Esophagus muscularis mucosa (tissue), 4 donors: ENCODE results near the gene EFR3B. TPM values are rescaled to one million over a fixed set of nuclear protein-coding genes. Genes with fewer than 3 reads are reported as not detected.

ENCODE experiments used
- DNase-seq: peaks from one replicate; pipeline ENCODE4 v3.0.0-alpha.2; 2017; ENCODE audit errors: extremely low spot score
- H3K27ac ChIP-seq, 4 donors: fragments of 200-600 bp; sonication (generic); replicated peaks in 1 of 4; 1 replicate in 3 of 4; 2 replicates in 1 of 4; pipeline ENCODE4 v1.5.1; 2016 to 2019; ENCODE audit warnings: mild to moderate bottlenecking in 1 of 4
- H3K27me3 ChIP-seq, 4 donors: fragments of 200-600 bp; sonication (generic); one replicate each; pipeline versions ENCODE4 v1.5.1 to v1.6.0; 2016 to 2019
- H3K36me3 ChIP-seq, 4 donors: fragments of 200-600 bp; sonication (generic); one replicate each; pipeline ENCODE4 v1.5.1; 2016 to 2019
- H3K4me1 ChIP-seq, 4 donors: fragments of 200-600 bp; sonication (generic); one replicate each; pipeline ENCODE4 v1.5.1; 2016 to 2019
- H3K4me3 ChIP-seq, 4 donors: fragments of 200-600 bp; sonication (generic); 1 replicate in 2 of 4; 2 replicates in 2 of 4; pipeline ENCODE4 v1.5.1; 2016 to 2019; ENCODE audit warnings: mild to moderate bottlenecking in 4 of 4, moderate library complexity in 1 of 4
- H3K9me3 ChIP-seq, 4 donors: fragments of 200-600 bp; sonication (generic); 1 replicate in 3 of 4; 2 replicates in 1 of 4; pipeline ENCODE4 v1.5.1; 2016 to 2019
- CTCF ChIP-seq, 3 experiments: fragments of 200-600 bp in 2 of 3; fragments of 450-650 bp in 1 of 3; sonication (generic) in 2 of 3; IDR thresholded peaks; one replicate each; pipeline ENCODE4 v1.5.1; 2017 to 2019; ENCODE audit warnings: antibody characterized with exemption in 3 of 3, mild to moderate bottlenecking in 2 of 3, moderate library complexity in 1 of 3
- EP300 ChIP-seq: sonication (generic); formaldehyde crosslinking; IDR thresholded peaks from one replicate; pipeline ENCODE4 v1.6.1; 2017; ENCODE audit warnings: antibody characterized with exemption
- POLR2A ChIP-seq: fragments of 450-650 bp; IDR thresholded peaks from one replicate; pipeline ENCODE4 v1.6.1; 2017; ENCODE audit warnings: antibody characterized with exemption, moderate library complexity, mild to moderate bottlenecking, low read depth
- POLR2AphosphoS5 ChIP-seq, 2 donors: sonication (generic); formaldehyde crosslinking; IDR thresholded peaks; one replicate each; pipeline ENCODE4 v1.6.1; 2017; ENCODE audit warnings: antibody characterized with exemption in 2 of 2
- WGBS: methylation state at CpG from one replicate; pipeline ENCODE4 v1.1.5; 2018; 5-methylcytosine and 5-hydroxymethylcytosine counted together
- intact Hi-C: fragments of 100-400 bp; cut with DNase I; formaldehyde crosslinking; loops from one replicate; pipeline ENCODE4 v1.15.1; 2023
- total RNA-seq, 4 donors: library from RNA; depleted of rRNA; stranded (reverse); fragments of >200 nt; gene quantifications; one replicate each; pipeline versions ENCODE4 v1.1.0 to v1.2.1, GENCODE V29; 2016

EFR3B gene
- total RNA-seq, 4 donors from 2014 or later: 0.65 to 2.9 (median 1.00) TPM

- TF ChIP-seq CTCF (IDR thresholded peaks at IDR 0.05): no peak
- no peak for TF ChIP-seq POLR2A
- no peak for TF ChIP-seq EP300
- no peak for TF ChIP-seq POLR2AphosphoS5 (IDR thresholded peaks at IDR 0.05)
- H3K9me3 ChIP-seq: peaks cover 0 to 8% (median 0%) of the 10 kb centered on the region in 4 donors
- 81% methylated on average over 7 of the region's 10 CpGs for WGBS
- no peaks in the 10 kb centered on the region for H3K36me3 ChIP-seq
- H3K27me3 ChIP-seq: peaks cover 0 to 24% (median 0%) of the 10 kb centered on the region in 4 donors
- H3K4me1 ChIP-seq: no peaks in the 10 kb centered on the region
- no peak overlapping the region for H3K27ac ChIP-seq
- intact Hi-C loops: no loop called here
- no peak overlapping the region for H3K4me3 ChIP-seq
- no peak for DNase-seq
Measured at GRCh38 chr2:25178976-25179375, 137.1 kb downstream of the EFR3B start.

GRCh38 chr2:25184254-25184653, 142.4 kb downstream of the EFR3B start:
- Histone ChIP-seq H3K27ac (no peak overlapping the region), H3K4me1 (no peaks in the 10 kb centered on the region), H3K9me3 (peaks cover 0 to 8% (median 0%) of the 10 kb centered on the region in 4 donors), H3K27me3 (no peaks in the 10 kb centered on the region), H3K36me3 (no peaks in the 10 kb centered on the region), H3K4me3 (no peak overlapping the region)
- TF ChIP-seq POLR2A: no peak
- TF ChIP-seq POLR2AphosphoS5 (IDR thresholded peaks at IDR 0.05): no peak
- TF ChIP-seq EP300: no peak
- TF ChIP-seq CTCF (IDR thresholded peaks at IDR 0.05): no peak
- intact Hi-C loops: no loop called here
- DNase-seq: no peak
- 50% methylated on average over 5 of the region's 5 CpGs for WGBS

GRCh38 chr2:25187729-25188350, 146.0 kb downstream of the EFR3B start:
- intact Hi-C loops: no loop called here
- no peak for DNase-seq
- WGBS: 78% methylated on average over 10 of the region's 11 CpGs
- no peaks in the 10 kb centered on the region for H3K9me3 ChIP-seq
- H3K36me3 ChIP-seq: no peaks in the 10 kb centered on the region
- TF ChIP-seq EP300 (no peak), CTCF (IDR thresholded peaks at IDR 0.05) (no peak), POLR2A (no peak), POLR2AphosphoS5 (IDR thresholded peaks at IDR 0.05) (no peak)
- no peak overlapping the region for H3K27ac ChIP-seq
- H3K27me3 ChIP-seq: no peaks in the 10 kb centered on the region
- H3K4me3 ChIP-seq: no peak overlapping the region
- no peaks in the 10 kb centered on the region for H3K4me1 ChIP-seq

GRCh38 chr2:25188405-25188804, 146.5 kb downstream of the EFR3B start:
- no peak overlapping the region for H3K4me3 ChIP-seq
- intact Hi-C loops: no loop called here
- no peak overlapping the region for H3K27ac ChIP-seq
- no peaks in the 10 kb centered on the region for H3K36me3 ChIP-seq
- no peak for DNase-seq
- 85% methylated on average over 4 of the region's 4 CpGs for WGBS
- H3K9me3 ChIP-seq: no peaks in the 10 kb centered on the region
- TF ChIP-seq POLR2A (no peak), POLR2AphosphoS5 (IDR thresholded peaks at IDR 0.05) (no peak), EP300 (no peak), CTCF (IDR thresholded peaks at IDR 0.05) (no peak)
- no peaks in the 10 kb centered on the region for H3K27me3 ChIP-seq
- no peaks in the 10 kb centered on the region for H3K4me1 ChIP-seq

- H3K36me3 ChIP-seq: no peaks in the 10 kb centered on the region
- no peaks in the 10 kb centered on the region for H3K4me1 ChIP-seq
- TF ChIP-seq CTCF (IDR thresholded peaks at IDR 0.05) (no peak), POLR2A (no peak), POLR2AphosphoS5 (IDR thresholded peaks at IDR 0.05) (no peak), EP300 (no peak)
- intact Hi-C loops: loop anchor here (10.0 kb wide), 1 partner anchor 206 kb away; no protein-coding TSS in a partner anchor
- H3K4me3 ChIP-seq: no peak overlapping the region
- 90% methylated on average over 5 of the region's 5 CpGs for WGBS
- H3K9me3 ChIP-seq: no peaks in the 10 kb centered on the region
- no peaks in the 10 kb centered on the region for H3K27me3 ChIP-seq
- no peak for DNase-seq
- H3K27ac ChIP-seq: no peak overlapping the region
Measured at GRCh38 chr2:25190536-25190935, 148.7 kb downstream of the EFR3B start.
